SU-DHL-6 (cell line): Measurements from ENCODE around the gene SMAD4.

Experiments
- H2AFZ ChIP-seq: fragments of 200-600 bp; sonication (generic); 2 replicates; pipeline ENCODE4 v1.6.1; 2014; ENCODE audit warnings: low read depth, mild to moderate bottlenecking, moderate library complexity, mixed read lengths, antibody characterized with exemption, low read length; ENCODE audit not compliant: severe bottlenecking
- H3F3A ChIP-seq: fragments of 200-600 bp; shearing (Covaris generic); 2 replicates; pipeline ENCODE4 v1.6.0; 2016; ENCODE audit warnings: antibody characterized with exemption, mild to moderate bottlenecking; ENCODE audit not compliant: insufficient read depth
- H3K27ac ChIP-seq: fragments of 200-600 bp; sonication (generic); 2 replicates; pipeline ENCODE4 v1.5.1; 2016; ENCODE audit warnings: low read depth, mild to moderate bottlenecking, low read length, moderate library complexity, mixed read lengths
- H3K27me3 ChIP-seq: fragments of 200-600 bp; sonication (generic), shearing (Covaris generic); 2 replicates; pipeline ENCODE4 v1.6.0; 2014; ENCODE audit warnings: mild to moderate bottlenecking, low read length
- H3K36me3 ChIP-seq: fragments of 200-600 bp; sonication (generic); 2 replicates; pipeline ENCODE4 v1.6.1; 2014; ENCODE audit warnings: mild to moderate bottlenecking, low read length, mixed read lengths
- H3K4me2 ChIP-seq: fragments of 300-600, 200-600 bp; shearing (Covaris generic), sonication (generic); 2 replicates; pipeline ENCODE4 v1.6.0; 2014; ENCODE audit warnings: low read length, low read depth, mild to moderate bottlenecking; ENCODE audit not compliant: poor library complexity, severe bottlenecking
- H3K4me3 ChIP-seq: fragments of 200-600 bp; sonication (generic); 2 replicates; pipeline ENCODE4 v1.5.1; 2014; ENCODE audit warnings: antibody characterized with exemption, low read length, mild to moderate bottlenecking, mixed read lengths; ENCODE audit not compliant: insufficient read depth, poor library complexity, severe bottlenecking
- H3K79me2 ChIP-seq: fragments of 200-600 bp; sonication (generic); 2 replicates; pipeline ENCODE4 v1.6.1; 2014; ENCODE audit warnings: mild to moderate bottlenecking, low read length, moderate library complexity; ENCODE audit not compliant: insufficient read depth
- H3K9ac ChIP-seq: fragments of 200-600 bp; sonication (generic); 2 replicates; pipeline ENCODE4 v1.7.0; 2014; ENCODE audit warnings: mild to moderate bottlenecking, low read length
- H3K9me2 ChIP-seq: fragments of 200-600 bp; sonication (generic); replicated peaks from 2 replicates; pipeline ENCODE4 v1.6.1; 2014; ENCODE audit warnings: low read length; ENCODE audit not compliant: insufficient read depth
- H3K9me3 ChIP-seq: fragments of 200-600 bp; sonication (generic); 2 replicates; pipeline ENCODE4 v1.6.1; 2014; ENCODE audit warnings: low read length, mixed read lengths; ENCODE audit not compliant: insufficient read depth
- H4K20me1 ChIP-seq: fragments of 200-600 bp; sonication (generic); 2 replicates; pipeline ENCODE4 v1.6.1; 2014; ENCODE audit warnings: low read depth, mild to moderate bottlenecking, antibody characterized with exemption, low read length, moderate library complexity, mixed read lengths
- CTCF ChIP-seq: fragments of 200-600 bp; sonication (generic); IDR thresholded peaks from one replicate; pipeline ENCODE4 v1.5.1; 2017; ENCODE audit warnings: antibody characterized with exemption, mild to moderate bottlenecking, low read length, moderate library complexity; ENCODE audit not compliant: insufficient read depth, poor library complexity, severe bottlenecking
- EZH2phosphoT487 ChIP-seq: fragments of 200-600 bp; sonication (generic), shearing (Covaris generic); conservative IDR thresholded peaks from 2 replicates; pipeline ENCODE4 v1.6.1; 2018; ENCODE audit warnings: mild to moderate bottlenecking, antibody characterized with exemption, low read length, moderate library complexity, mixed read lengths

SMAD4 gene

GRCh38 chr18:51123046-51123395 lies 93.0 kb downstream of the SMAD4 start:
- TF ChIP-seq EZH2phosphoT487 (no peak), CTCF (no peak)
- H4K20me1 ChIP-seq = no peaks in the 10 kb centered on the region
- no peak overlapping the region for H3K27ac ChIP-seq
- H3K36me3 ChIP-seq = no peaks in the 10 kb centered on the region
- H2AFZ ChIP-seq = no peak overlapping the region
- H3K9ac ChIP-seq = no peak overlapping the region
- H3K9me3 ChIP-seq = no peaks in the 10 kb centered on the region
- H3K4me2 ChIP-seq = no peak overlapping the region
- H3K79me2 ChIP-seq = no peaks in the 10 kb centered on the region
- no peak overlapping the region for H3K4me3 ChIP-seq
- no peaks in the 10 kb centered on the region for H3F3A ChIP-seq
- no peaks in the 10 kb centered on the region for H3K9me2 ChIP-seq
- no peaks in the 10 kb centered on the region for H3K27me3 ChIP-seq

- Histone ChIP-seq H3K27me3 (no peaks in the 10 kb centered on the region), H3K9me3 (no peaks in the 10 kb centered on the region), H4K20me1 (no peaks in the 10 kb centered on the region), H3K79me2 (no peaks in the 10 kb centered on the region), H3K9ac (no peak overlapping the region), H3K36me3 (no peaks in the 10 kb centered on the region), H3K9me2 (no peaks in the 10 kb centered on the region), H3K4me3 (no peak overlapping the region), H3K27ac (no peak overlapping the region), H3K4me2 (no peak overlapping the region), H2AFZ (no peak overlapping the region), H3F3A (no peaks in the 10 kb centered on the region)
- TF ChIP-seq CTCF = no peak
- no peak for TF ChIP-seq EZH2phosphoT487
These were observed 93.5 kb downstream of the SMAD4 start for GRCh38 chr18:51123481-51123880.

DNA sequence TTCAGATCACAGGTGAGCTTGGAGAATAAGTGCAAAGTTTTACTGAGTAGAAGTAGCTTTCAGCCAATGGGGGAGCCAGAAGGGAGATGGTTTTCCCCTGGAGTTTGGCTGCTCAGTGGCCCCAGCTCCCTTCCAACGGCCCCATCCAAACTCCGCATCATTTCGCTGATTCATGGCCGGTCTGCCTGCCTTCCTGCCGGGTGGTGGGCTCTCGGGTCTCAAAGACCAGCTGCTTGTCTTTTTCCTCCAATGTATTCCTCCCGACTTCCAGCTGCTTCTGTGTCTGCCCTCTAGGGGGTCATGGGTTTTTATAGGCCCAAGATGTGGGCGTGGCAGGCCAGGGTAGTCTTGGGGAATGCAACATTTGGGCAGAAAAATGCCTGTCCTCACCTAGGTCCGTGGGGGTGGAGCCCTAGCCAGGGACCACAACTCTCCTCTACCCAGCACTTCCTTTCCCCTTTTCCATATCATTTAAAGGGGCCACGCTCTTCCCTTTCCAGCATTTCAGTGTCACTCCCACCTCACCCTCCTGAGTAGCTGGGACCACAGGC lies 94.0 kb downstream of the SMAD4 start:
- TF ChIP-seq EZH2phosphoT487 (no peak), CTCF (no peak)
- H2AFZ ChIP-seq = no peak overlapping the region
- no peak overlapping the region for H3K4me3 ChIP-seq
- no peaks in the 10 kb centered on the region for H3K27me3 ChIP-seq
- no peak overlapping the region for H3K27ac ChIP-seq
- H3K79me2 ChIP-seq = no peaks in the 10 kb centered on the region
- H4K20me1 ChIP-seq = no peaks in the 10 kb centered on the region
- no peak overlapping the region for H3K4me2 ChIP-seq
- H3F3A ChIP-seq = no peaks in the 10 kb centered on the region
- H3K9me3 ChIP-seq = no peaks in the 10 kb centered on the region
- H3K36me3 ChIP-seq = no peaks in the 10 kb centered on the region
- H3K9ac ChIP-seq = no peak overlapping the region
- no peaks in the 10 kb centered on the region for H3K9me2 ChIP-seq
